Measurements from ENCODE around the gene TMPRSS4. TPM values are rescaled to one million over a fixed set of nuclear protein-coding genes. Genes with fewer than 3 reads are reported as not detected.

Gene TMPRSS4
- total RNA-seq, 1 donor: not detected

- DNase-seq (ENCODE audit: low read depth): no peak
- no peak overlapping the region for H3K4me3 ChIP-seq (ENCODE audit: low read depth, low read length)
- no peak for TF ChIP-seq CTCF (IDR thresholded peaks at IDR 0.05; ENCODE audit: insufficient read depth, low read depth, low read length)
Measured at GRCh38 chr11:118095493-118095892, 18.6 kb downstream of the TMPRSS4 start.

GRCh38 chr11:118095967-118096367 is 19.1 kb downstream of the TMPRSS4 start:
- no peak for DNase-seq (ENCODE audit: low read depth)
- TF ChIP-seq CTCF (IDR thresholded peaks at IDR 0.05; ENCODE audit: insufficient read depth, low read depth, low read length): no peak
- no peak overlapping the region for H3K4me3 ChIP-seq (ENCODE audit: low read depth, low read length)

- TF ChIP-seq CTCF (IDR thresholded peaks at IDR 0.05; ENCODE audit: insufficient read depth, low read depth, low read length): no peak
- H3K4me3 ChIP-seq (ENCODE audit: low read depth, low read length): no peak overlapping the region
Measured at GRCh38 chr11:118098996-118099837, 22.3 kb downstream of the TMPRSS4 start.

GRCh38 chr11:118099838-118100556 is 23.1 kb downstream of the TMPRSS4 start:
- DNase-seq (ENCODE audit: low read depth): no peak
- H3K4me3 ChIP-seq (ENCODE audit: low read depth, low read length): no peak overlapping the region
- TF ChIP-seq CTCF (IDR thresholded peaks at IDR 0.05; ENCODE audit: insufficient read depth, low read depth, low read length): no peak

More at GRCh38 chr11:118098996-118099837, 22.3 kb downstream of the TMPRSS4 start:
- no peak for DNase-seq (ENCODE audit: low read depth)

GRCh38 chr11:118100691-118101232 is 23.9 kb downstream of the TMPRSS4 start:
- no peak for DNase-seq (ENCODE audit: low read depth)
- no peak overlapping the region for H3K4me3 ChIP-seq (ENCODE audit: low read depth, low read length)
- TF ChIP-seq CTCF (IDR thresholded peaks at IDR 0.05; ENCODE audit: insufficient read depth, low read depth, low read length): no peak

- DNase-seq (ENCODE audit: low read depth): no peak
- no peak overlapping the region for H3K4me3 ChIP-seq (ENCODE audit: low read depth, low read length)
- TF ChIP-seq CTCF (IDR thresholded peaks at IDR 0.05; ENCODE audit: insufficient read depth, low read depth, low read length): no peak
Measured at GRCh38 chr11:118102721-118103261, 25.9 kb downstream of the TMPRSS4 start.

Data from fibroblast of villous mesenchyme (primary cell).